K562 (cell line): ENCODE data around the gene SNRNP70. TPM values are rescaled to one million over a fixed set of nuclear protein-coding genes. Genes with fewer than 3 reads are reported as not detected.
"Not testable (repeated sequence)": the region's sequence is repeated elsewhere in the genome, so short reads cannot be mapped to it uniquely, and the experiment has no call there.

Experiments
- CREM ChIP-seq: IDR thresholded peaks from 2 replicates; pipeline ENCODE4 v1.6.1; 2014; ENCODE audit warnings: antibody characterized with exemption, low read depth
- CTCF ChIP-seq, 3 experiments: IDR thresholded peaks in 2 of 3; conservative IDR thresholded peaks in 1 of 3; 2 replicates each; pipeline ENCODE4 v1.5.1; 2011 to 2012; ENCODE audit warnings: low read length in 3 of 3, mild to moderate bottlenecking in 3 of 3, control low read depth in 2 of 3, improper control_type of control experiment in 1 of 3, inconsistent platforms in 1 of 3, low read depth in 1 of 3, mixed read lengths in 1 of 3, moderate library complexity in 1 of 3; ENCODE audit not compliant: insufficient read depth in 2 of 3
- DEAF1 ChIP-seq: fragments of 450-650 bp; formaldehyde crosslinking; IDR thresholded peaks from 2 replicates; pipeline ENCODE4 v1.4.0; 2020; ENCODE audit warnings: mild to moderate bottlenecking, moderate library complexity
- RAD21 ChIP-seq, 2 experiments: fragments of 250-450 bp in 1 of 2; fragments of 450-650 bp in 1 of 2; sonication (Bioruptor Pico) in 1 of 2; formaldehyde crosslinking in 1 of 2; IDR thresholded peaks in 1 of 2; conservative IDR thresholded peaks in 1 of 2; 2 replicates each; pipeline versions ENCODE4 v1.4.0 to v1.8.0; 2020 to 2022; ENCODE audit warnings: mild to moderate bottlenecking in 2 of 2, moderate library complexity in 1 of 2
- REST ChIP-seq, 2 experiments: fragments of 450-650 bp; formaldehyde crosslinking in 1 of 2; IDR thresholded peaks; 2 replicates each; pipeline versions ENCODE4 v1.4.0 to v1.6.1; 2014 to 2020; ENCODE audit warnings: mild to moderate bottlenecking in 2 of 2, borderline replicate concordance in 1 of 2, low read depth in 1 of 2
- polyA plus RNA-seq, 8 experiments: library from polyadenylated mRNA; depleted of rRNA in 4 of 8; stranded (reverse) in 5 of 8; unstranded in 3 of 8; fragments of >200 nt; fragmentation: Nextera tagmentation in 2 of 8; fragmentation: Illumina TruSeq in 1 of 8; extraction: Ambion mirVana in 2 of 8; extraction: Trizol in 1 of 8; gene quantifications; 2 replicates each; pipeline versions ENCODE4 v1.2.1 to v1.2.3, GENCODE V29; 2011 to 2014; ENCODE audit warnings: inconsistent platforms in 1 of 8, missing spikeins in 1 of 8
- total RNA-seq, 7 experiments: library from RNA; depleted of rRNA in 6 of 7; stranded (reverse); fragments of >200 nt in 6 of 7; fragmentation: Illumina TruSeq in 2 of 7; extraction: Trizol in 2 of 7; gene quantifications; 2 replicates each; pipeline versions ENCODE4 v1.2.1 to v1.2.3, GENCODE V29; 2011 to 2021; ENCODE audit warnings: low replicate concordance in 1 of 7

Gene SNRNP70
- total and polyA plus RNA-seq, 9 of the 15 experiments (the other 6 are each of a cell fraction or from before 2014, with no cell fraction given), result 2.8 to 496 (median 136) TPM

- TF ChIP-seq REST (IDR thresholded peaks at IDR 0.05; ENCODE audit: borderline replicate concordance) (peak; percentile 71; the same call in 1 of the 2 replicates), CREM (0 out of 2 replicates have a peak, but pooled peaks have one; percentile 20), DEAF1 (CRISPR knock-in tag) (peak; percentile 60; the same call in 1 of the 2 replicates), CTCF (IDR thresholded peaks at IDR 0.05 in 2 of 3, conservative IDR thresholded peaks at IDR 0.05 in 1 of 3; ENCODE audit: insufficient read depth in 2 of 3, low read depth in 1 of 3, low read length in 3 of 3) (peak; percentile 59 to 74 (median 62)), RAD21 (CRISPR knock-in tag; conservative IDR thresholded peaks at IDR 0.05 in 1 of 2, IDR thresholded peaks at IDR 0.05 in 1 of 2) (peak; percentile 66 to 85)
- TF ChIP-seq REST (CRISPR knock-in tag; IDR thresholded peaks at IDR 0.05; ENCODE audit: low read depth), result not testable (repeated sequence)
Observed at GRCh38 chr19:49074869-49075268, 10.4 kb upstream of the SNRNP70 start (continued).
